Common myeloid progenitor, CD34-positive (primary cell): Measurements from ENCODE around the gene CXCR6.

Source experiments
- CTCF ChIA-PET: fragments of 350-600 bp; sonication (Branson Sonifier 250); formaldehyde crosslinking; loops from one replicate; lab custom pipeline; 2021; ENCODE audit warnings: antibody characterized with exemption; lab: Charles Lee
- POLR2A ChIA-PET: fragments of 350-600 bp; sonication (Branson Sonifier 250); formaldehyde crosslinking; loops from one replicate; lab custom pipeline; 2021; ENCODE audit warnings: antibody characterized with exemption; lab: Charles Lee
- DNase-seq, 3 donors: peaks; one replicate each; pipeline versions ENCODE4 v3.0.0 to v3.0.0-alpha.2; 2013
- H3K27ac ChIP-seq, 2 experiments: 1 replicate in 1 of 2; 2 replicates in 1 of 2; pipeline ENCODE4 v1.7.0; 2013; ENCODE audit warnings: inconsistent platforms in 2 of 2, low read length in 2 of 2, mild to moderate bottlenecking in 2 of 2, low read depth in 1 of 2, moderate library complexity in 1 of 2; ENCODE audit not compliant: severe bottlenecking in 2 of 2, insufficient read depth in 1 of 2, poor library complexity in 1 of 2
- H3K27me3 ChIP-seq, 5 experiments: replicated peaks in 2 of 5; 1 replicate in 3 of 5; 2 replicates in 2 of 5; pipeline versions ENCODE4 v1.6.1 to v1.7.0; 2013; ENCODE audit warnings: low read length in 4 of 5, mild to moderate bottlenecking in 2 of 5, moderate library complexity in 2 of 5, inconsistent platforms in 1 of 5; ENCODE audit not compliant: insufficient read depth in 5 of 5, control insufficient read depth in 4 of 5
- H3K36me3 ChIP-seq, 4 experiments: 1 replicate in 2 of 4; 2 replicates in 2 of 4; pipeline versions ENCODE4 v1.6.1 to v1.7.0; 2013; ENCODE audit warnings: low read length in 3 of 4, control low read depth in 1 of 4, mild to moderate bottlenecking in 1 of 4; ENCODE audit not compliant: control insufficient read depth in 4 of 4, insufficient read depth in 4 of 4
- H3K4me1 ChIP-seq, 4 experiments: 1 replicate in 3 of 4; 2 replicates in 1 of 4; pipeline versions ENCODE4 v1.6.1 to v1.7.1; 2013; ENCODE audit warnings: low read length in 3 of 4, mild to moderate bottlenecking in 3 of 4, control low read depth in 1 of 4, inconsistent platforms in 1 of 4, moderate library complexity in 1 of 4; ENCODE audit not compliant: control insufficient read depth in 4 of 4, insufficient read depth in 4 of 4; ENCODE audit errors: control extremely low read depth in 1 of 4
- H3K4me3 ChIP-seq, 7 experiments: 1 replicate in 4 of 7; 2 replicates in 3 of 7; pipeline versions ENCODE4 v1.5.1 to v1.7.0; 2013; ENCODE audit warnings: mild to moderate bottlenecking in 7 of 7, low read length in 6 of 7, moderate library complexity in 6 of 7, inconsistent platforms in 2 of 7, low read depth in 2 of 7, control low read depth in 1 of 7; ENCODE audit not compliant: insufficient read depth in 4 of 7, control insufficient read depth in 1 of 7; ENCODE audit errors: extremely low read depth in 1 of 7
- H3K9me3 ChIP-seq, 5 experiments: 1 replicate in 4 of 5; 2 replicates in 1 of 5; pipeline versions ENCODE4 v1.6.1 to v1.7.1; 2013; ENCODE audit warnings: low read length in 4 of 5, mild to moderate bottlenecking in 2 of 5, inconsistent platforms in 1 of 5, low read depth in 1 of 5, moderate library complexity in 1 of 5; ENCODE audit not compliant: control insufficient read depth in 4 of 5, insufficient read depth in 2 of 5; ENCODE audit errors: control extremely low read depth in 1 of 5
- WGBS: methylation state at CpG from one replicate; pipeline ENCODE4 v1.1.5; 2013; ENCODE audit not compliant: insufficient coverage; 5-methylcytosine and 5-hydroxymethylcytosine counted together

CXCR6 gene

DNA sequence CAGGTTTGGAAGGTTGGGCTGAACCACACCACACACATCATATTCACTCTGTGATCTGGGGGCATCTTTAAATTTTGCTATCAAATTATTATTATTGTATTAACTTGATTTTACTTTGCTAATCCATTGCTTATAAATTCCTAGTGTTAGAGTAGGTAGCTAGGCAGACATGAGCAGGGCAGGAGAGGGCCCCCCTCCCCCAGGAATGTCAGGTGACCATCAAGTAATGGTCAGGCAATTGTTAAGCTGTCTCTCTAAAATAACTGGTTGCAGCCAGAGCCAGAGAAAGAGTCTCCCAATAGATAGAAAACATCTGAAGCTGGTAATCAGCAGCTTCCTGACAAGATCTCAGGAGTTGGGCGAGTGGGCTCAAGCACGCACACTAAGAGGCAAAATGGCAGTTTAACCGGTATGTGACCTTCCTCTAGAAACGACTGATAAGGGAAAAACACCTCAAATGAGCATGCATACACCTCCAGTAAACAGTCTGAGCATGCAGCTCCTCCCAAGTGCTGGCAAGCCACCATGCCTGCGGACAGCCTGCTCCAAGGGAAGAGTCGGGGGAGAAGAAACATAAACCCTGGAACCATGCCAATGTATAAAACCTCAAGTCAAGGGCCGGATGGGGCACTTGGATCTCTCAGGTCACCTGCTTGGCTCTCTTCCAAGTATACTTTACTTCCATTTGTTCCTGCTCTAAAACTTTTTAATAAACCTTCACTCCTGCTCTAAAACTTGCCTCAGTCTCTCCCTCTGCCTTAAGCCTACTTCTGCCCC lies 3.1 kb upstream of the CXCR6 start:
- peaks cover 0 to 6% (median 0%) of the 10 kb centered on the region in 5 experiments for H3K9me3 ChIP-seq
- ChIA-PET POLR2A (interaction anchor here (1.2 kb wide), 1 partner anchor 136 kb away, joined by 5 read pairs; no protein-coding TSS in a partner anchor), CTCF (interaction anchor here (1.1 to 8.8 kb wide), 9 partner anchors 8 to 430 kb away, joined by 3 to 212 read pairs (median 8); no protein-coding TSS in a partner anchor)
- WGBS = 79% methylated on average over 7 of the region's 7 CpGs
- H3K4me1 ChIP-seq = peaks cover 0 to 20% (median 10%) of the 10 kb centered on the region in 4 experiments
- H3K4me3 ChIP-seq = no peak overlapping the region
- peaks cover under 1 to 54% (median 34%) of the 10 kb centered on the region in 4 experiments for H3K36me3 ChIP-seq
- no peak overlapping the region for H3K27ac ChIP-seq
- no peaks in the 10 kb centered on the region for H3K27me3 ChIP-seq
- no peak for DNase-seq

GRCh38 chr3:45940781-45941365 lies 2.4 kb upstream of the CXCR6 start:
- Histone ChIP-seq H3K36me3 (peaks cover 0 to 54% (median 35%) of the 10 kb centered on the region in 4 experiments), H3K9me3 (peaks cover 0 to 6% (median 0%) of the 10 kb centered on the region in 5 experiments), H3K4me1 (peaks cover 0 to 20% (median 10%) of the 10 kb centered on the region in 4 experiments), H3K27ac (no peak overlapping the region), H3K4me3 (no peak overlapping the region), H3K27me3 (no peaks in the 10 kb centered on the region)
- 95% methylated on average over 6 of the region's 6 CpGs for WGBS
- ChIA-PET POLR2A (interaction anchor here (1.2 kb wide), 1 partner anchor 135 kb away, joined by 5 read pairs; no protein-coding TSS in a partner anchor), CTCF (interaction anchor here (1.8 to 8.8 kb wide), 4 partner anchors 12 to 429 kb away, joined by 4 to 212 read pairs (median 28); no protein-coding TSS in a partner anchor)
- no peak for DNase-seq

DNA sequence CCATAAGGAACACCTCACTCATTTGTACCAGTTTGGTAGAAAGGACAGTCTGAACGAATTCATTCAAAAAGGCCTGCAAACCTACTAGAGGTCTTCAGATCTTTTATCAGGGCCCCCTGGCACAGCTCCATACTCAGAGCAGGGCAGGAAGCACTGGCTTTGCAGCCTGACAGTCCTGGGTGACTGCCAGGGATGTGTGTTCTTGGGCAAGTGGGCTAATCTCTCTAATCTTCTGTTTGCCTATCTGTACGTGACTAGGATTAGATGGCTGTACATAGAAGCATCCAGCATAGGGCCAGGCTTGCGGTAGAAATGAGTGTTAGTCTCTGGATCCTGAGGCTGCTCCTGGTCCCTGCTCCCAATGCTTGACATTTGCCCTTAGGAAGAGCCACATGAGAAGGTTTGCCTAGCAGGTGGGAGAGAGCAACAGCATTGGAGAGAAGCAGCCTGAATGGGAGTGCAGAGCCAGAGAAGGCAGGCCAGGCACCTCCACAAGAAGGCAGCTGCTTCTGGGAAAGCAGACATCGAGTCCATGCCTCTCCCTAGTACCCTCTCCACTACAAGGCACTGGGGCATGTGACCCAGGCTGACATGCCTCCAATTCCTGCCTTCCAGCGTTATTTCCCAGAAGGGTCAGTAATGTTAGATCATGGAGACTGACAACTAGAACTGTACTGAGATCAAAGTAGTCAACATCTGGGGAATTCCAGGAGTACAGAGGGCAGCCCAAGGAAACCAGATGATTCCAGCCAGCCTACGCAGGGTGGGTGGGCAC lies 1.0 kb upstream of the CXCR6 start:
- Histone ChIP-seq H3K27ac (no peak overlapping the region), H3K27me3 (no peaks in the 10 kb centered on the region), H3K4me1 (peaks cover 0 to 25% (median 12%) of the 10 kb centered on the region in 4 experiments), H3K4me3 (no peak overlapping the region), H3K36me3 (peaks cover 6 to 54% (median 34%) of the 10 kb centered on the region in 4 experiments), H3K9me3 (peaks cover 0 to 6% (median 0%) of the 10 kb centered on the region in 5 experiments)
- peak; percentile 34 to 90 (median 82) for DNase-seq
- WGBS = 35% methylated on average over 5 of the region's 6 CpGs
- ChIA-PET CTCF (interaction anchor here (1.0 to 8.8 kb wide), 3 partner anchors 25 to 138 kb away, joined by 3 to 212 read pairs (median 4); no protein-coding TSS in a partner anchor), POLR2A (no interaction called here)

- POLR2A ChIA-PET = no interaction called here
- H3K36me3 ChIP-seq = peaks cover 16 to 66% (median 38%) of the 10 kb centered on the region in 4 experiments
Measured at GRCh38 chr3:45944830-45945620, 1.8 kb downstream of the CXCR6 start.

DNA sequence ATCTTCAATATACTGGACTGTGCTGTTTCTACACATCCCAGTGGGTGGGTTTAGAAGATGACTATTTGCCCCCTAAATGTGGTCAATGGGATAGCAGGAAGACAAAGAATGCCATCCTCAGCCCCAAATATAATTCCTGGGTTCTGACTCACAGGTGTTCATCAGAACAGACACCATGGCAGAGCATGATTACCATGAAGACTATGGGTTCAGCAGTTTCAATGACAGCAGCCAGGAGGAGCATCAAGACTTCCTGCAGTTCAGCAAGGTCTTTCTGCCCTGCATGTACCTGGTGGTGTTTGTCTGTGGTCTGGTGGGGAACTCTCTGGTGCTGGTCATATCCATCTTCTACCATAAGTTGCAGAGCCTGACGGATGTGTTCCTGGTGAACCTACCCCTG lies 3.0 kb downstream of the CXCR6 start:
- no peaks in the 10 kb centered on the region for H3K9me3 ChIP-seq
- WGBS = 100% methylated on average over 1 of the region's 1 CpG
- no peak overlapping the region for H3K4me3 ChIP-seq
- H3K4me1 ChIP-seq = peaks cover 0 to 52% (median 22%) of the 10 kb centered on the region in 4 experiments
- peaks cover 20 to 75% (median 43%) of the 10 kb centered on the region in 4 experiments for H3K36me3 ChIP-seq
- H3K27me3 ChIP-seq = no peaks in the 10 kb centered on the region
- H3K27ac ChIP-seq = no peak overlapping the region
- ChIA-PET POLR2A (no interaction called here), CTCF (interaction anchor here (1.4 to 4.9 kb wide), 4 partner anchors 17 to 240 kb away, joined by 3 to 28 read pairs (median 4); no protein-coding TSS in a partner anchor)
- no peak for DNase-seq

More at GRCh38 chr3:45944830-45945620, 1.8 kb downstream of the CXCR6 start:
- Histone ChIP-seq H3K27ac (no peak overlapping the region), H3K9me3 (peaks cover 0 to 6% (median 0%) of the 10 kb centered on the region in 5 experiments), H3K27me3 (no peaks in the 10 kb centered on the region), H3K4me3 (no peak overlapping the region), H3K4me1 (peaks cover 0 to 49% (median 24%) of the 10 kb centered on the region in 4 experiments)
- CTCF ChIA-PET = interaction anchor here (0.9 to 4.9 kb wide), 5 partner anchors 21 to 433 kb away, joined by 3 to 28 read pairs (median 3); no protein-coding TSS in a partner anchor
- DNase-seq = no peak
- WGBS = 86% methylated on average over 4 of the region's 5 CpGs

DNA sequence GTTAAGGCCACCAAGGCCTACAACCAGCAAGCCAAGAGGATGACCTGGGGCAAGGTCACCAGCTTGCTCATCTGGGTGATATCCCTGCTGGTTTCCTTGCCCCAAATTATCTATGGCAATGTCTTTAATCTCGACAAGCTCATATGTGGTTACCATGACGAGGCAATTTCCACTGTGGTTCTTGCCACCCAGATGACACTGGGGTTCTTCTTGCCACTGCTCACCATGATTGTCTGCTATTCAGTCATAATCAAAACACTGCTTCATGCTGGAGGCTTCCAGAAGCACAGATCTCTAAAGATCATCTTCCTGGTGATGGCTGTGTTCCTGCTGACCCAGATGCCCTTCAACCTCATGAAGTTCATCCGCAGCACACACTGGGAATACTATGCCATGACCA lies 3.6 kb downstream of the CXCR6 start:
- peak; percentile 25 to 71 (median 48) for DNase-seq
- H3K9me3 ChIP-seq = no peaks in the 10 kb centered on the region
- H3K4me1 ChIP-seq = peaks cover 0 to 47% (median 20%) of the 10 kb centered on the region in 4 experiments
- ChIA-PET POLR2A (no interaction called here), CTCF (interaction anchor here (1.1 to 4.9 kb wide), 7 partner anchors 8 to 140 kb away, joined by 3 to 28 read pairs (median 4); no protein-coding TSS in a partner anchor)
- WGBS = 42% methylated on average over 3 of the region's 3 CpGs
- H3K27ac ChIP-seq = no peak overlapping the region
- H3K36me3 ChIP-seq = peaks cover 20 to 80% (median 49%) of the 10 kb centered on the region in 4 experiments
- no peaks in the 10 kb centered on the region for H3K27me3 ChIP-seq
- no peak overlapping the region for H3K4me3 ChIP-seq
